ENCODE data around the gene MLYCD. TPM values are rescaled to one million over a fixed set of nuclear protein-coding genes. Genes with fewer than 3 reads are reported as not detected.

The MLYCD gene
- total RNA-seq, 4 donors from 2014 or later, result 2.7 to 8.6 (median 2.9) TPM

DNA sequence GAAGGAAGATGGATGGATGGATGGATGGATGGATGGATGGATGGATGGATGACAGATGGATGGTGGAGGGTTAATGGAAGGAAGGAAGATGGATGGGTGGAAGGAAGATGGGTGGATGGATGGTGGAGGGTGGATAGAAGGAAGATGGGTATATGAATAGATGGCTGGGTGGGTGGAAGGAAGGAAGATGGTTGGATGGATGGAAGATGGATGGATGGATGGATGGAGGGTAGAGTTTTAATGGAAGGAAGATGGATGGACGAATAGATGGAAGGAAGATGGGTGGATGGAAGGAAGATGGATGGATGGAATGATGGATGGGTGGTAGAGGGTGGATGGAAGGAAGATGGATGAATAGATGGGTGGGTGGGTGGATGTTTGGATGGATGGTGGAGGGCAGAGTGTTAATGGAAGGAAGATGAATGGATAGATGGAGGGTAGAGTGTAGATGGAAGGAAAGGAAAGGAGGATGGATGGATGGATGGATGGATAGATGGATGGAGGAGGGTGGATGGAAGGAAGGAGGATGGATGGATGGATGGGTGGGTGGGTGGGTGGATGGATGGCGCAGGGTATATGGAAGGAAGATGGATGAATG is 22.1 kb downstream of the MLYCD start:
- no peaks in the 10 kb centered on the region for H3K9me3 ChIP-seq
- no peak overlapping the region for H3K4me3 ChIP-seq
- intact Hi-C loops (cut with DNase I), result no loop called here
- no peaks in the 10 kb centered on the region for H3K27me3 ChIP-seq
- no peak overlapping the region for H3K27ac ChIP-seq
- peaks cover 0 to 63% (median 28%) of the 10 kb centered on the region in 3 donors for H3K36me3 ChIP-seq
- H3K4me1 ChIP-seq, result peaks cover 0 to under 1% (median 0%) of the 10 kb centered on the region in 3 donors
- TF ChIP-seq CTCF (IDR thresholded peaks at IDR 0.05), result no peak
- no peak for TF ChIP-seq POLR2A (IDR thresholded peaks at IDR 0.05)
- DNase-seq, result no peak
- WGBS, 2 donors, result 81 to 92% methylated on average over 2 of the region's 2 CpGs

DNA sequence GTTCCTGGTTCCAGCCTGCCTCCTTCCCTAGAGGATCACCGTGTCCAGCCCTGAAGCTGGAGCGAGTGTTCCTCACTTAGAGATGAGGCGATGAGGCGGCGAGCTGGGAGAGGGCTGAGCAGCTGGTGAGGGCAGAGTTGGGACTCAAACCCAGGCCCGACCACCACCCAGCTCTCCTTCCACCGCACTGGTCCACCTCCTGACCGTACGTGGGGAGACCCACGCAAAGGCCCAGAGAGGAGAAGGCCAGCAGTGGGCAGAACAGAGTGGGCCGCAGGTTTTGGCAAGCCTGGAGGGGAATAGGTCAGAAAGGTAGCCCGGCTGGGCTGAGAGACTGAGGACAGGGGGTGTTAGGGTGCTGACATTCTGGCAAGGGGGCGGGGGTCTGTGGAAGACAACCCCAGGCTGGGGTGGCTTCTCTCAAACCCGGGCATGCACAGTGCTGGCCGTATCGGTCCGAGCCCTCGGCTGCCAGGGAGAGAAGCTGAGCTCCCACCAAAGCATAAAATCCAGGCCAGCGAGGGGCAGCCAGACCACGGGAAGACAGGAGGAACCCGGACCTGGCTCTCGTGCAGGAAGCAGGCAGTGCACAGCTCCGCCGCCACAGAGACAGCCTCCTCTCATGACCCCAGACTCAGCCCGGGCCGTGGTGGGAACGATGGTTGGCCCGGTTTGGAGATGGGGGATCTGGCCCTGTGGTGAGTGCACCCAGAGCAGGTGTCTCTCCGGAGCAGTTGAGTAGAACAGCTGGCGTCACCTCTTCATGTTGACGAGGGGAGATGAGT is 24.9 kb downstream of the MLYCD start:
- H3K36me3 ChIP-seq, result peaks cover 0 to 35% (median 13%) of the 10 kb centered on the region in 3 donors
- no peak for DNase-seq
- no peaks in the 10 kb centered on the region for H3K9me3 ChIP-seq
- no peak overlapping the region for H3K27ac ChIP-seq
- peaks cover 2 to 17% (median 10%) of the 10 kb centered on the region in 3 donors for H3K4me1 ChIP-seq
- no peak overlapping the region for H3K4me3 ChIP-seq
- intact Hi-C loops (cut with DNase I), result no loop called here
- WGBS, 2 donors, result 73 to 89% methylated on average over 11 to 16 of the region's 31 CpGs
- no peaks in the 10 kb centered on the region for H3K27me3 ChIP-seq
- no peak for TF ChIP-seq POLR2A (IDR thresholded peaks at IDR 0.05)
- no peak for TF ChIP-seq CTCF (IDR thresholded peaks at IDR 0.05)

DNA sequence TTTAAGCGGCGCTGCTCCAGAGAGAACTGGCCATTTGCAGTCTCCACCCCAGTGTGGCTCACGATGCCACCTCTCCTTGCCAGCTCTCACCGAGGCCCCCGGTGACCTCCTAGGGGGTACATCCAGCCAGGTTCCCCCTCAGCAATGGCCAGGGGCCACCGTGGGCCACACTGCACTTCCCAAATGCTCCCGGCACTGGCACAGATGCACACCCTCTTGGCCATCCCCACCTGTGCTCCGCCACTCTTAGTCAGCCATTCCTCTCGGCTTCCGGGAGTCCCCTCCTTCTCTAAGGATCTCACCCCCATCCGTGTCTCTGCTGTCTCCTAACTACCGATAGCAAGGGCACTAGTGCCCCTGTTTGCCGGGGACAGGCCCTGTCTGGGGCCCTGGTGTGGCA is 25.8 kb downstream of the MLYCD start:
- intact Hi-C loops (cut with DNase I), result no loop called here
- WGBS, 2 donors, result 84 to 92% methylated on average over 9 to 10 of the region's 13 CpGs

DNA sequence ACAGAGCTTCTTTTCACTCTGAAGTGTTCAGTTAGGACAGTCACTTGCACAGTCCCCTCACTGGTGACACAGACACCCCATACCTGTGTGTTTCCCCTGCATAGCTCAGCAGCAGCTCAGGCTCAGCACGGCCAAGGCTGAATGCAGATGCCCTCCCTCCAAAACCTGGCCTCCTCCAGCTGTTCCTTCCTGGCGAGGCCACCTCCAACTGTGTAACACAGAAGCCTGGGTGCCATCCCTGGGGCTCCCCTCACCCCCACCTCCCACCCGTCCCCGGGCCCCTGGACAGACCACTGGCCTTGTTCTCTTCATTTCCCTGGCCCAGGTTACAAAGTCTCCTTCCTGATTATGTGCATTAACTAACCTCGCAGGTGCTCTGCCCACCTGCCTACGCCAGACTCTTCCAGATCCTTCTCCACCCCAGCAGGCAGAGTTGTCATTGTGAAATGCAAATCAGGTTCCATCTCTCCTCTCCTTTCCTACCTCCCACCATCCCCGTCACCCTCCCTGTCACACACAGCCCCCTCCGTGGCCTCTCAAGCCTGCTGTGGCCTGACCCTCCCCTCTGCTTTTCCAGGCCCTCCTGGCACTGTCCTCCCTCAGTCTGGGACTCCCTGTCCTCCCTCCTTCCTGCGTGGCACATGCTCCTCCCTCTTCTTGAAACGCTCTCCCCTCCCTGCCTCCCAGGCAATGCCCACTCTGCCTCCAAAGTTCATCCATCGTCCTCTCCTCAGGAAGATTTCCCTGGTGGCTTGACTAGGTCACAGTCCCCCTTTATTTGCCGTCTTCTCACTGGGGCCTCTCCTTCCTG is 26.4 kb downstream of the MLYCD start:
- no peak for DNase-seq
- intact Hi-C loops (cut with DNase I), result no loop called here
- H3K4me1 ChIP-seq, result peaks cover 2 to 17% (median 10%) of the 10 kb centered on the region in 3 donors
- H3K27ac ChIP-seq, result no peak overlapping the region
- H3K36me3 ChIP-seq, result peaks cover 0 to 20% (median under 1%) of the 10 kb centered on the region in 3 donors
- H3K27me3 ChIP-seq, result no peaks in the 10 kb centered on the region
- no peaks in the 10 kb centered on the region for H3K9me3 ChIP-seq
- no peak for TF ChIP-seq POLR2A (IDR thresholded peaks at IDR 0.05)
- no peak for TF ChIP-seq CTCF (IDR thresholded peaks at IDR 0.05)
- H3K4me3 ChIP-seq, result no peak overlapping the region
- WGBS, 2 donors, result 73 to 87% methylated on average over 9 to 11 of the region's 12 CpGs

More for the DNA sequence above, 25.8 kb downstream of the MLYCD start:
- TF ChIP-seq CTCF (IDR thresholded peaks at IDR 0.05) (no peak), POLR2A (IDR thresholded peaks at IDR 0.05) (no peak)
- Histone ChIP-seq H3K9me3 (no peaks in the 10 kb centered on the region), H3K4me1 (peaks cover 2 to 17% (median 10%) of the 10 kb centered on the region in 3 donors), H3K27ac (no peak overlapping the region), H3K4me3 (no peak overlapping the region), H3K27me3 (no peaks in the 10 kb centered on the region), H3K36me3 (peaks cover 0 to 26% (median 6%) of the 10 kb centered on the region in 3 donors)
- DNase-seq, result no peak
